OCI-M1 (cell line): ENCODE measurements around the gene YJEFN3.

Experiments used
- DNase-seq: peaks from one replicate; lab custom pipeline; 2025; lab: John Stamatoyannopoulos, UW

YJEFN3 gene, protein sequence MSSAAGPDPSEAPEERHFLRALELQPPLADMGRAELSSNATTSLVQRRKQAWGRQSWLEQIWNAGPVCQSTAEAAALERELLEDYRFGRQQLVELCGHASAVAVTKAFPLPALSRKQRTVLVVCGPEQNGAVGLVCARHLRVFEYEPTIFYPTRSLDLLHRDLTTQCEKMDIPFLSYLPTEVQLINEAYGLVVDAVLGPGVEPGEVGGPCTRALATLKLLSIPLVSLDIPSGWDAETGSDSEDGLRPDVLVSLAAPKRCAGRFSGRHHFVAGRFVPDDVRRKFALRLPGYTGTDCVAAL

DNA sequence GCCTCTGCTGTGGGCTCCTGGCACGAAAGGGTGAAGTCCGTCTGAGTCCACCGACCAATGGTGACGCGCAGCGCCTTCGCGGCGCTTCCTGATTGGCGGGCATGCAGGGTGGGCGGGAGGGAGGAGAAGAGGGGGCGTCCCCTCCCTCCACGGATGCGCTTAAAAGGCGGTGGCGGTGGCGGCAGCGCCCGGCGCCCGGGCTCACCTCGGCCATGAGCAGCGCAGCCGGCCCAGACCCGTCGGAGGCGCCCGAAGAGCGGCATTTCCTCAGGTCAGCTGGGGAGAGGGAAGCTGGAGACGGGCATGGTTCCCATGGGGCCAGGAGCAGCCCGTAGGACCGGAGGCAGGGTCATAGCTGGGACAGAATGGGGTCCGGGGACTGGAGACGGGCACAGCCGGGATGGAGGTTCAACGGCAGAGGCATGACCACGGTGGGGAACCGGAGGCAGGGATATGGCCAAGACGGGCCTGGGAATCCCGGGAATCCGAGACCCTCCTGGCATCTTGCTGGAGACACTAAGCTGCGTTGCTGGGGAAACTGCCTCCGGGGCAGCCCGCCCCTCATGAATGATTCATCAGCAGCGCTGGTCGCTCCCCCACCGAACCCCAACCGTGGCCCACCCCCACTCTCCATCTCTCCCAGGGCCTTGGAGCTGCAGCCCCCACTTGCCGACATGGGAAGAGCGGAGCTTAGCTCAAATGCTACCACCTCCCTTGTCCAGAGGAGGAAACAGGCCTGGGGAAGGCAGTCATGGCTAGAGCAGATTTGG is at the start of gene YJEFN3:
TSS of gene YJEFN3 (plus strand) at position 191 of the 770 bp plus-strand sequence. CDS start at position 213, 22 bp downstream.
- DNase-seq: no peak

DNA sequence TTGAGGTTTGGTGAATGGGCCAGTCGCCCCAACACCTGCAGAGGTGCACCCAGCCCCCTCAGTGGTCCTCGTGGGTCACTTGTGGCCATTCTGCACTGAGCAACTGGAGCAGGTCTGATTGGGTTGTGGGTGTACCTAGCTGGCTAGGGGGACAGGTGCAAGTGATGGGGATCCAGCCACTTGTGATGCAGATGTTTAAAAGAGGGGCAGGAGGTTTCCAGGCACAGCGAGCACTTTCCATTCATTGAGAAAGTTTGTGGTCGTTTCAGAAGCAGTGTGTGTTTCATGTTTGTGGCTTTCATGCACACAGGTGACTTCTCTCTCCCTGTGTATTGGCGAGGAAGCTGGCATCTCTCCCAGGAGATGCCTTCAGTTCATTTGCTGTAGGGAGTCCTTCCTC is 48.0 kb upstream of the YJEFN3 start:
- no peak for DNase-seq

DNA sequence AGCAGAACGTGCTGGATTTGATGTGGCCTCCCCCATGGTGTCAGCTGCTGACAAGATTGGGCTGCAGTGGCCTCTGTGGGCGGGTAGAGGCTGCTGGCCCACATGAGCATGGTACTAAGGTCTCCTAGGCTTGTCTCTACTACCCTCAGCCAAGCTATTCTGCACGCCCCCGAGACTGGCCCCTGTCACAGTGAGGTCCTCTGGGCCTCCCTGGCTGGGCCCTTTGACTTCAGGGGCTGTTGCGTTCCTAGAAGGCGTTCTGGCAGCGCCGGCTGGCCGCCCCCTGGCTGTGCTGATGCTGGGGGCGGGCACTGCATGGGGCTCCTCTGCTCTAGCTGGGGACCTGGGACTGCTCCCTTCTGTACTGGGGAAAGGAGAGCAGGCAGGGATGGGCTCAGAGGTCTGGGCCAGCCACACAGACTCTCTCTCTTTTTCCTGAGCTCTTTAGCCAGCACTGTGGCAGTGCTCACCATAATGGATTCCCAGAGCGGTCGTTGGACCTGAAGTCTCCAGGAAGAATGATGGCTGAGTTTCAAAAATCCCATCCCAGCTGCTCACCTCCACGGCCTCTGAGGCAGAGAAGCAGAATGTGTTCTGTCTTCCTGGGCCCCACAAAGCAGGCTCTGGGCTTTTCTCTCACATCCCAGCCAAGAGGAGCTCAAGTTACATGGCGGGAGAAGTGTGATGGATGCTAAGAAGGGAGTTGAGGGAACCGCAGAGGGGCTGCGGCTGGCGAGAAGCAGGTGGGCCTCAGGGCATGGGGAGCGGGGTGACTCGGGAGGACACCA is 45.7 kb upstream of the YJEFN3 start:
- DNase-seq: no peak

DNA sequence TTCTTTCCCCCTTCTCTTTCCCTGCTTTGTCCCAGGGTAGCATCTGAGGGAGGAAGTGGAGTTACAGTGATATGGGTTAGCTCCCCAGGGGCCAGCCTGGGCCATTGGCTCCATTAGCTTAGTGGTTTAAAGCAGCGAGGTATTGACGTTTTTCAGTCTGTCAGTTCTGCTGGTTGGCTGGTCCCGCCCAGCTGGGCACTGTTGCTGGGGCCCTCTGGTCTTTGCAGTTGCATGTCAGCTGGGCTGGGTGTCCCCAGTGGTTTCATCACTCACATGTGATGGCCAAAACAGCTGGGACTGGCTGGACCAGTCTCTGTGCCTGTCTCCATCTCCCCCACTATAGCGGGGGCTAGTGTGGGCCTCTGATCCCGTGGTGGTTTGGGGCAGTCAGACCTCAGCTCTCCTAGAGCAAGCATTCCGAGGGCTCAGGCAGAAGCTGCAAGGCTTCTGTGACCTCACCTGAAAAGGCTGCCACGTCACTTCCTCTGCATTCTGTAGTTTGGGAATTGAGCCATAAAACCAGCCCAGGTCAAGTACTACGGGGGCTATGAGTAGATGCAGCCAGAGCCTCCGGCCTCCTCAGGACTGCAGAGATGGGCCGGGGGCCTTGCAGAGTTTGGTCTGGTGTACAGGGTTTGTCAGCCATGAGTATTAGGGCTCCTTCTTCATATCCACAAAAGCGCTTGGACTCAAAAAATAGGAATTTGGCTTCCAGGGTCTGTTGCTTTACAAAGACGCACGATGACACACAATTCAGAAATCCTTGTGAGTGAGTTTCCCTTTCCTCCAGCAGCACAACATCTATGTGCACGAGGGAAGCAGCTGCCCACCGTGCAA is 43.3 kb upstream of the YJEFN3 start:
- DNase-seq: peak; percentile 55

DNA sequence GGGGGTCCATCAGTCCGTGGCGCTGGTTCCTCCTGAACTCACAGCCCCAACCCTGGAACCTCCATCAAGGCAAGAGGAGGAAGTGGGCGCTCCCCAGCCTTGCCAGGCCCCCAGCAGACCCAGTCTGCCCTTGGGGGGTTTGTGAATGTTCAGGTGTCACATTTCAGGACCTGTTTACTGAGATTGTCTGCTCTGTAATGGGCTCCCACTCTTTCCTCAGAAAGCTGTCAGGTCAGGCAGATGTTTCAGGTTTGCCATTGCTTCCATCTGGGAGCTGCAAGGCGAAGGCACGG is 42.8 kb upstream of the YJEFN3 start:
- DNase-seq: no peak

DNA sequence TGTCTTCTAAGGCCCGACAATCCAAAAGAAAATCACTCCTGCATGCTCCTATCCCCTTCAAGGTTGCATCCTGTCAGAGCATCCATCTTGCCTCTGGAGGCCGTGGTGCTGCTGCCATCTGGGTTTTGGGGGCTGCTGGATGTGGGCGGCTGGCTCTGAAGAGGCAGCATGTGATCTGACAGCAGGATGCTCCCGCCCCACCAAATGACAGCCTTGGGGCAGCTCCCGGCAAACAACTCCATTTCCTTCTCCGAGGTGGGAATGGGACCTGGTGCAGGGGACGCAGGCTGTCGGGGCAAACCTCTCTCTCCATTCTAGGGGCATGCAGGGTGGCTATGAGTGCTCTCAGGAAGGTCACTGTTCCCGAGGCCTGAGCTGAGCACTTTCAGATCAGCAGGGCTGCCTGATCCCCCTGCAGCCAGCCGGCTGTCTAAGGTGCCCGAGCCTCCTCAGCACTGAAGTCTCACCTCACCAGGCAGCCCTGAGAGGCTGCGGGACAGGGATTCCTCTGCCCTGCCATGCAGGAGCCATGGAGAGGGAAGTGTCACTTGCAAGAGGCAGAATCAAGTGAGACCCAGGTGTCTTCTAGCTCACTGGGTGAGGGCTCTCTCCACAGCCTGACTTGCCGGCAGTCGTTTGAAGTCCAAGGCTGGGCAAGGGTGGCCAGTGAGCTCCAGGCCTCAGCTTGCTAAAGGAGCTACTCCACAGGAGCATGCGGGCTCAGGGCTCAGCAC is 42.2 kb upstream of the YJEFN3 start:
- no peak for DNase-seq

DNA sequence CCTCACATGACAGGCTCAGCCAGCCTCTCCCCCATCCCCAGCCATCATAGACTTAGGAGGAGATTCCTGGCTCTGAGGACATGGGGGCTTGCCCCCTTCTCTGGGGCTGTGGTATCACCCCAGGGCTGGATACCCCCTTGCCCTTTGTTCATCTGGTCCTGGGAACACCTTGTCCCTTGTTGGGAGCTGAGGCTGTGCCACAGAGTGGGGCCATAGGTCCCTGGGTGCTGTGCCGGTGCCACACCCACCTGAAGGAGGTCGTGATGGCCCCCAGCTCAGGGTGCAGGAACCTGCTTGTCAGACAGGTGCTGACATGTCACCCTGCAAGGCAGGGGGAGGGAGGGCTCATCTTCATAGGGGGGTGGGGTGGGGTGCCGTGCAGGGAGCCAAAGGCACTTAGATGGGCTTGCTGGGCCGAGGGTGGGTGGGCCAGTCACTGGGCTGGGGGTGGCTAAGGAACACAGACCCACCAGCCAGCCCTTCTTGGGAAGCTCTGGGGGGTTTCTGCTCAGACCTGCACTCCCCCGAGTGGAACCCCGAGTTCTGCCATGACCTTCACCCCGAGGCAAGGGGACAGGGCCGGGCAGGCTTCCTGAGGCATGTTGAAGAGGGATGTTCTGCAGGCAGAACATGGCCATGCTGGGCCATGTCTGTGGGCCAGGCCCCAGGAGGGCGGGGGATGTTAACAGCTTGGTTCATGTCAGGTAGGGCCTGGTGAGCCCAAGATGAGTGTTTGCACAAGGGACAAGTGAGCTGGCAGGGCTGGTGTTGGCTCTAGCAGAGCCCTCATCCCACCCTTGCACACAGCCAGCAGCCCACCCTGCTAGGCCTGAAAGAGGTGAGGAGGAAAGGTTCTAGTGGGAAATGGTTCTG is 41.4 kb upstream of the YJEFN3 start:
- DNase-seq: no peak

DNA sequence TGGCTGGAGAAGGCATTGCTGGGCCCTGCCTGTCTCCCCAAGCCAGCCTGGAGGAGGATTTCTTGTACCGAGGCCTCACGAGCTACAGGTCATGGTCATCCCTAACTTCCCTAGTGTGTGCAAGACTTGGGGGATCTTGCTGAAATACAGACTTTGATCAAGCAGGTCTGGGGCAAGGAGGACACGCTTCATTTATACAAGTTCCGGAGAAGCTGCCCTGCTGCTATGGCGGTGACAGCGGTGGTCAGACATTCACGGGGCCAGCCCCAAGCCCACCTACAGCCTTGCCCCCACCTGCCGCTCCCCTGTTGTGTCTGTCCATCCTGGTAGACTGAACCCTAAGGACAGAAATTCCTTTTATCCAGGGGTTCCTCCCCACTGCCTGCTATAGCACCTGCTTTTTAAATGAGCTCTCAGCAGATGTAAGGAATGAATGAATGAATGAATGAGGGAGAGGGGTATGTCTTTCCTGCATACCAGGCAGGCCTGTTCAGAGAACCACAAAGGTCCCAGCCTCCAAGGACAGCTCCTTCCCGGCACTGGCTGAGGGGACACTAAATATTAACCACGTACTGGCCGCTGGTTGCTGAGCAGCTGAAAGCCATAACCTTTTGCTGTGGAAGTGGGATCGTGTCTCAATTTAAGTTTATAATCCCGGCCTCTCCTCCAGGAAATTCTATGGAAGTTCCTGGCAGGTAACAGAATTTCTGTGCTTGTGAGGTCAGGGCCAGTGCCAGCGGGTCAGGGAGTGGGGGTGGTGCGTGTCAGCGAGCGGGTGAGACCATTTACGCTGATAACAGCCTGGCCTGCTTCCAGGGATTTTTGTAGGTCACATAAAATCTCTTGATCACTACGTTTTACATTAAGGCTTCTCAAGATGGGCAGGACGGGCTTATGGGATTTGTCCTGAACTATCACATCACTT is 40.5 kb upstream of the YJEFN3 start:
- DNase-seq: peak; percentile 93

DNA sequence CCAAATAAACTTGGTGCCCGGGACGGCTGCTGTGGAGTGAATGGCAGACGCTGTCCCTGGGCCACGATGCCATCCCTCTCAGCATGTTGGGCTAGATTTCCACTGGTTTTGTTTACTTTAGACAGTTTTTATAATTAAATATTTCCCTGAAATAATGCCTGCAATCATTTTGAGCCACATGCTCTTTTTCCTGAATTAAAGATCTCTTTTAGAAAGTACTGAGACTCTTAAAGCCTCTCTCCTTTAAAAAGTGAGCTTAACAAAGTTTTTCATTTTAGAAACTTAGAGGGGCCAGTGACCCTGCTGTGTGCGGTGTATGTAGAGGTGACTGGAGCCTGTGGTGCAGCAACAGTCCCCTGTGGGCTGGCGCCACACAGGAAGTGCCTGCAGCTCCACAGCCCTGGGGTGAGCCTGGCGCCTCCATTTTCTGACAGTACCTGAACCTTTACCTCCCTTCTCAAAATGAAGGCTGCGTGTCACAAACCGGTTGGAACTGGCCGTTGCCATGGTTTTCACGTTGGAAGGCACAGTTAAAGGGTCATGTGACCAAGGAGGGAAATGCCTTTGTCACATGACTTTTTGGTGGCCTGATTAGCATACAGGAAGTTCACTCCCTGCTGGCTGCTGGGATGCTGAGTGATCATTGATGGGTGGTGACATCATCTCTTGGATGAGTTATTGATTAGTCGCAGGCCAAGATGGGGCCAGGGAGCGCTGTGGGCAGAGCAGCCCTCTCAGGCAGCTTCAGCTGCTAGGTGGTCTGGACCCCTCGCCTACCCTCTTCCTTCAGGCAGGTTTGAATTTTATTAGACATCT is 39.6 kb upstream of the YJEFN3 start:
- DNase-seq: peak; percentile 100

DNA sequence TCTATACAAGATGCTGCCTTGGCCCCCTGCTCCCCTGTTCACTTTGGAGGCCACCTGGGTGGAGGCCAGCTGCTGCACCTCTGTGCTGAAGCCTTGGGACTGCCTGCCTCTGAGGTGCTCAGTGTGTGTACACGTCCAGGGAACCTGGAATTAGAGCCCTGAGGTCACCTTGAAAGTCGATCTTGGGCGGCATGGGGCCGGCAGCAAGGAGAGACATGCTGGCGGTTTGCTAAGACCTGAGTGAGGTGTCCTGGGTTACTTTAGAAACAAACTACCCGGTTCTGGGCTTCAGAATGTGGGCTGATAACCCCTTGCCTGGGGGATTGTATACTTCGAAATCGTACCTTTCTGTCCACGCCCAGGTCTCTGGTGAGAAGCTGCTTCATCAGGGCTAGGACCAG is 38.9 kb upstream of the YJEFN3 start:
- DNase-seq: no peak

DNA sequence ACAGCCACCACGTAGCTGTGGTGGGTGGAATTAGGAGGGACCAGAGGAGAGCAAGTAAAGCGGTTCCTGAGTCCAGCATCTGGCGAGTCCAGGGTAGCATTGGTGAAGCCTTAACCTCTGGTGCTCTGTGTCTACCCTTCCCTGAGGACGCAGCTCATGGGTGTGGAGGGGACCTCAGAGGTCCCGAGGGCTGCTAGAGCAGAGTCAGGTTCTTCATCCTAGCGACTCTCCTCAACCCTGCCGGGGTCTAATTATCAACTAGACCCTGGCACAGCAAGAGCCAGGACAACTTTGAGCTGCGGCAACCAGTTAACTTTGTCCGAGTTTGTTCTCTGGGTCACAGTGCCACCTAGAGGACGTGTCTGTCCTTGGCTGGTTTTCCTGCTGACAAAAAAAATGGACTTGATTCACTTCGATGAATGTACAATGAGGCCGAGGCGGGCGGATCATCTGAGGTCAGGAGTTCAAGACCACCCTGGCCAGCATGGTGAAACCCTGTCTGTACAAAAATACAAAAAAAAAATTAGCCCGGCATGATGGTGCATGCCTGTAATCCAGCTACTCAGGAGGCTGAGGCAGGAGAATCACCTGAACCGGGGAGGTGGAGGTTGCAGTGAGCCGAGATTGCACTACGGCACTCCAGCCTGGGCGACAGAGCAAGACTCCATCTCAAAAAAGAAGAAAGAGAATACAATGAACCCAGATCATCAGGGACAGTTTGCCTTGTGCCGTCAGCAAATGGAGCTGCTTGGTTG is 38.3 kb upstream of the YJEFN3 start:
- peak; percentile 99 for DNase-seq

DNA sequence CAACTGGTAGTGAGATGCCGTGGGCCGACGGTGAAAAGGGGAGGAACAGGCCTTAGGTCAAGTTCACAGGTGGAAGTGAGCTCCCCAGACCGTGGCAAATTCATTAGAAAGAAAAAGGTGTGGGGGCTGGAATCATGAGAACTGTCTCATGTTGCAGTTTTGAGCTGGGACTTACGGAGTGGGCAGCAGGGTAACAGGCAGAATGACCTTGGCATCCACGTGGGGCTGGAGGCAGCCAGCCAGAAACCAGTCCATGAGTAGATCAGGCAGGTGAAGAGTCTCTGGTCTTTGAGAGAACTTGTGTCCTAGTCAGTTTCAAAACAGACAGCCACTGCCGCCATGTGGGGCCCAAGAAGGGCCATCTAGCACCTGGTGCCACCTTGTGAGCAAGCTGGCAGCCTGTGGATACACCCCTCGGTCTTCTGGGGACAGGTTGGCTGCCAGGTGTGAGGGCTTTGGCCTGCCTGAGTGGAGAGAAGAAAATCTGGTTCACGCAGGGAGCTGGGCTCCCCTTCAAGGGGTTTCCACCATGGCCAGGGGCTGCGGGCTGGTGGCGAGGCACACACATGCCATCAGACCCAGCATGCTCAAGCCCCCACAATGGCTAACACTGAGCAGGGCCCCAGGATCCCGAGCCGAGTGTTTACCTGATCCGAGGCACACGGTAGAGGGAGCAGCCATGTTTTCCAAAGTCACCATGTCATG is 37.2 kb upstream of the YJEFN3 start:
- no peak for DNase-seq

DNA sequence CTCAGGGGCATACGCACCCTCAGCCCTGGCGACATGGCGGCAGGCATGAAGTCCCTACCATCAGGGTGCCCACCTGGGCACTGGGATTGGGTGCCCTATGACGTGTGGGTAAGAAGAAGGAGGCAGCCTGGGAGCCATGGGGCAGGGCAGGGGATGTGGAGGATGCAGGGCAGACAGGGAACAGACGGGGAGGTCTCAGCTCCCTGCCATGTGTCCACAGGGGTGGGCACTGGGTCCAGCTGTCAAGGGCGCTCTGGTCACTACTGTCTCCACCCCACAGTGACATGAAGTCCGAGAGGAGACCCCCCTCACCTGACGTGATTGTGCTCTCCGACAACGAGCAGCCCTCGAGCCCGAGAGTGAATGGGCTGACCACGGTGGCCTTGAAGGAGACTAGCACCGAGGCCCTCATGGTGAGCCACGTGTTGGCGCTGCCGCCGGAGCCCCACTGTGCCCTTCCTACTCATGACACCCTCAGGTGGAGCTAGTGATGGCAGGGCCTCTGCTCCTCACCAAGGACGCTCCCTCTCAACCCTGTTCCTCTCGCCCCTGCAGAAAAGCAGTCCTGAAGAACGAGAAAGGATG is 36.6 kb upstream of the YJEFN3 start:
- DNase-seq: no peak

DNA sequence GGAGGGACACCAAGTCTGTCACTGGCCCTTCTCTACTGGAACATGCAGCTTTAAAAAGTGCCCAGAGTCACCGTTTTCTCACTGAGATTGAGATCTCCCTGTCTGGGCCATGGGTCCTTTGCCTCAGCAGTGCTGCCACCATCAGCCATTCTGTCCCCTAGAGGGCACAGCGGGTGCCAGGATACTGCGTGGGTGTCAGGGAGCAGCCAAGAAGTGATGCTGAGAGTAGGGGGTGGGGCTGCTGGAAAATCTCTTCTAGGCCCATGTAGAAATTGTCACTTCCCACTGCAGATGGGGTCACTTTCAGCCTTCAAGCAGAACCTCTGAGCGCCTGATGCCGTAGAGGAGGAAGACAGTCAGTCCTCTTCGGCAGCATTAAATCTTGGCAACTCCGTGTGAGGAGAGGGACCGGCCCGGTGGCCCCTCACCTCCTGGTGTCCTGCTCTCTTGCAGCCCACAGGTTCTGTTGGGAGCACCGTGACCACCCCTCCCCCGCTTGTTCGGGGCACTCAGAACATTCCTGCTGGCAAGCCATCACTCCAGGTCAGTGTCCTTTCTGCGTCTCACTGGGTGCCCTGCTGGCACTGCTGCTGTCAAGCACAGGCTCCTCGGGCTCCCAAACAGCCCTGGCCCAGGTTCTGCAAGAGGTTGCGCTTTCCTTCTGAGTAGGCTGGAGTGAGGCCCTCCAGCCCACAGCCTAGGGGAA is 34.7 kb upstream of the YJEFN3 start:
- no peak for DNase-seq

DNA sequence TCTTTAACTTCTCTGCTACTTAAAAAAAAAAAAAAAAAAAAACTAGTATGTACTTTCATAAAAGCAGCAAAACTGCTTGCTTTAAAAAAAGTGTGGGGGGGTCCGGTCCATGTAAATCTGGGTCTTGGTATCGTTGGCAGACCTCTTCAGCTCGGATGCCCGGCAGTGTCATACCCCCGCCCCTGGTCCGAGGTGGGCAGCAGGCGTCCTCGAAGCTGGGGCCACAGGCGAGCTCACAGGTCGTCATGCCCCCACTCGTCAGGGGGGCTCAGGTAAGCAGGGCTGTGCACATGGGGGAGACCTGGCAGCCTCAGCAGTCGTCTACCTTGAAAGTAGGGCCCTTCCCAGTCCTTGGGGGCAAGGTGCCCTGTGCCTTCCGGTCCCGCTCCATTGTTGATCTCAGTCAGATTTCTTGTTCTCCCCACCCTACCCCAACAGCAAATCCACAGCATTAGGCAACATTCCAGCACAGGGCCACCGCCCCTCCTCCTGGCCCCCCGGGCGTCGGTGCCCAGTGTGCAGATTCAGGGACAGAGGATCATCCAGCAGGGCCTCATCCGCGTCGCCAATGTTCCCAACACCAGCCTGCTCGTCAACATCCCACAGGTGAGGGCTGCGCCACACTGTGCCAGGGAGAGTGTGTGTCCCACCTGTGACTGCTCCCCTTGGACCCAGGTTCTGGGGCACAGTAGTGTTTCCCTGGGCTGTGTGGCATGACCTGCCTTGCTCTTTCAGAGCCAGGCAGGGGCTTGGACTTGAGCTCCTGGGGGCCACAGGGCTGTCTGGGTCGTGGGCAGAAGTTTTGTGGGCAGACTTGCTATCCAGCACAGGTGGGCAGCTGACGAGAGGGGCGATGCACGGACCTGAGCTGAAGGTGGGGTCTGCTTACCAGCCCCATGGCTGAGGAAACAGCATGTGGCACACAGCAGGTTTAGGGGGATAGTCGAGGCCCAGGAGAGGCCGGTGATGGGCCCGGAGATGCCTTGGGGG is 32.8 kb upstream of the YJEFN3 start:
- no peak for DNase-seq
